Astrocyte (in vitro differentiated cells and primary cell): ENCODE measurements around the gene PKP2.
"Not testable (repeated sequence)": the region's sequence is repeated elsewhere in the genome, so short reads cannot be mapped to it uniquely, and the experiment has no call there.

ENCODE experiments used
- EZH2 ChIP-seq: IDR thresholded peaks from 2 replicates; pipeline ENCODE4 v1.6.1; 2012; ENCODE audit warnings: mild to moderate bottlenecking, low read length, inconsistent platforms; ENCODE audit not compliant: insufficient read depth
- TF ChIP-seq, protein P1 (sequence below): IDR thresholded peaks from 2 replicates; pipeline ENCODE4 v1.5.1; 2011; ENCODE audit warnings: low read depth, mild to moderate bottlenecking, inconsistent platforms, low read length, moderate library complexity; ENCODE audit not compliant: insufficient read depth

GRCh38 chr12:32861658-32862057, 34.9 kb downstream of the PKP2 start:
- TF ChIP-seq, protein P1, sequence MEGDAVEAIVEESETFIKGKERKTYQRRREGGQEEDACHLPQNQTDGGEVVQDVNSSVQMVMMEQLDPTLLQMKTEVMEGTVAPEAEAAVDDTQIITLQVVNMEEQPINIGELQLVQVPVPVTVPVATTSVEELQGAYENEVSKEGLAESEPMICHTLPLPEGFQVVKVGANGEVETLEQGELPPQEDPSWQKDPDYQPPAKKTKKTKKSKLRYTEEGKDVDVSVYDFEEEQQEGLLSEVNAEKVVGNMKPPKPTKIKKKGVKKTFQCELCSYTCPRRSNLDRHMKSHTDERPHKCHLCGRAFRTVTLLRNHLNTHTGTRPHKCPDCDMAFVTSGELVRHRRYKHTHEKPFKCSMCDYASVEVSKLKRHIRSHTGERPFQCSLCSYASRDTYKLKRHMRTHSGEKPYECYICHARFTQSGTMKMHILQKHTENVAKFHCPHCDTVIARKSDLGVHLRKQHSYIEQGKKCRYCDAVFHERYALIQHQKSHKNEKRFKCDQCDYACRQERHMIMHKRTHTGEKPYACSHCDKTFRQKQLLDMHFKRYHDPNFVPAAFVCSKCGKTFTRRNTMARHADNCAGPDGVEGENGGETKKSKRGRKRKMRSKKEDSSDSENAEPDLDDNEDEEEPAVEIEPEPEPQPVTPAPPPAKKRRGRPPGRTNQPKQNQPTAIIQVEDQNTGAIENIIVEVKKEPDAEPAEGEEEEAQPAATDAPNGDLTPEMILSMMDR: not testable (repeated sequence)
- TF ChIP-seq EZH2: not testable (repeated sequence)
